Skeletal muscle satellite cell (primary cell): ENCODE measurements around the gene TOMM40. TPM values are rescaled to one million over a fixed set of nuclear protein-coding genes. Genes with fewer than 3 reads are reported as not detected.

Experiments used
- H3K27me3 ChIP-seq: 2 replicates; pipeline ENCODE4 v1.7.0; 2013; ENCODE audit warnings: low read length; ENCODE audit not compliant: control insufficient read depth, insufficient read depth
- H3K36me3 ChIP-seq: 2 replicates; pipeline ENCODE4 v1.7.0; 2013; ENCODE audit warnings: mild to moderate bottlenecking, control low read depth, low read length; ENCODE audit not compliant: insufficient read depth
- H3K4me1 ChIP-seq: 2 replicates; pipeline ENCODE4 v1.7.0; 2013; ENCODE audit warnings: low read length; ENCODE audit not compliant: control insufficient read depth, insufficient read depth
- H3K4me2 ChIP-seq: 2 replicates; pipeline ENCODE4 v1.7.0; 2013; ENCODE audit warnings: mild to moderate bottlenecking, low read length
- H3K4me3 ChIP-seq: 2 replicates; pipeline ENCODE4 v1.7.0; 2013; ENCODE audit warnings: low read length
- H3K9ac ChIP-seq: 2 replicates; pipeline ENCODE4 v1.7.0; 2013; ENCODE audit warnings: mild to moderate bottlenecking, low read depth, low read length, moderate library complexity
- H3K9me3 ChIP-seq: replicated peaks from 2 replicates; pipeline ENCODE4 v1.7.0; 2013; ENCODE audit warnings: mild to moderate bottlenecking, control low read depth, low read length
- total RNA-seq: library from RNA; depleted of rRNA; stranded (reverse); fragments of >200 nt; gene quantifications from 2 replicates; pipeline ENCODE4 v1.2.3, GENCODE V29; 2012; rRNA removed

The TOMM40 gene
- 80.4 and 91.3 TPM in 2 replicates for total RNA-seq

DNA sequence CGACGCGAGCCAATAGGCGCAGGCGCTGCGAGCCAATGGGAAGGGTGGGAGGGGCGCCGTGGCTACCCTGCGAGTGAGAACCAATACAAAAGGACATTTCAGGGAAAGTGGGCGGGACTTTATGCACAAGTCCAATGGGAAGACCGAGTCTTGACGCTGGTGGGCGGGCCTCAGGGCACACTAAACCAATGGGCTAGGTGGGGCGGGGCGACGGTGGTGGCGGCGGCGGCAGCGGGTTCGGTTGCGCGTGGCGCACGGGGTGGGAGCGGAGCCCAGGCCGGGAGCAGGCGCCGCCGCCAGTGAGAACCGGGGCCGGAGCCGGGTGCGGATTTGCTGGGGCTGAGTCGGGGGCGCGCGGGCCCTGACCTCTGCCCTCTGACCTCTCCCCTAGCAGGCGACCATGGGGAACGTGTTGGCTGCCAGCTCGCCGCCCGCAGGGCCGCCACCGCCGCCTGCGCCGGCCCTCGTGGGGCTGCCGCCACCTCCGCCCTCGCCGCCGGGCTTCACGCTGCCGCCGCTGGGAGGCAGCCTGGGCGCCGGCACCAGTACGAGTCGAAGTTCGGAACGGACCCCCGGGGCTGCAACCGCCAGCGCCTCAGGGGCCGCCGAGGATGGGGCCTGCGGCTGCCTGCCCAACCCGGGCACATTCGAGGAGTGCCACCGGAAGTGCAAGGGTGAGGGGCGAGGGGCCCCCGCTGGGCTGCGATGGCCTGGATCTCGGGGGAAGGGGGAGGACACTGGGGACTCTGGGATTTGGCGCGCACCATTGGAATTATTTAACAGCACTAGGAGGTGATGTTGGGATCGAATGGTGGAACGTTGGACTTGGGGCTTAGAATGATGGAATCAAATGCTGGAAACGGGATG is at the start of gene TOMM40:
Gene TOMM40, plus strand, starts transcription at position 239 of the 867 bp plus-strand sequence. Its CDS starts 162 bp downstream, at position 401.
- Histone ChIP-seq H3K9me3 (no peaks in the 10 kb centered on the region), H3K27me3 (no peaks in the 10 kb centered on the region), H3K4me2 (peak within 1 kb of the TSS; percentile 98), H3K9ac (peak within 1 kb of the TSS; percentile 92), H3K4me1 (peaks cover 18% of the 10 kb centered on the region), H3K36me3 (peaks cover 49% of the 10 kb centered on the region), H3K4me3 (peak within 1 kb of the TSS; percentile 83)

GRCh38 chr19:44845286-44845611 is 45.8 kb upstream of the TOMM40 start:
- Histone ChIP-seq H3K9me3 (no peaks in the 10 kb centered on the region), H3K9ac (no peak overlapping the region), H3K4me3 (peak overlapping the region; percentile 76), H3K36me3 (no peaks in the 10 kb centered on the region), H3K4me1 (peaks cover 27% of the 10 kb centered on the region), H3K4me2 (peak overlapping the region; percentile 96), H3K27me3 (no peaks in the 10 kb centered on the region)

GRCh38 chr19:44845612-44846454 is 45.2 kb upstream of the TOMM40 start, which contains the start of gene NECTIN2:
TSS of gene NECTIN2 (plus strand) at chr19:44846297. CDS start at chr19:44846526, 229 bp downstream.
- H3K9me3 ChIP-seq, result no peaks in the 10 kb centered on the region
- peak within 1 kb of the TSS; percentile 97 for H3K4me3 ChIP-seq
- peak within 1 kb of the TSS; percentile 98 for H3K9ac ChIP-seq
- H3K36me3 ChIP-seq, result no peaks in the 10 kb centered on the region
- no peaks in the 10 kb centered on the region for H3K27me3 ChIP-seq
- peak within 1 kb of the TSS; percentile 99 for H3K4me2 ChIP-seq
- H3K4me1 ChIP-seq, result peaks cover 27% of the 10 kb centered on the region

DNA sequence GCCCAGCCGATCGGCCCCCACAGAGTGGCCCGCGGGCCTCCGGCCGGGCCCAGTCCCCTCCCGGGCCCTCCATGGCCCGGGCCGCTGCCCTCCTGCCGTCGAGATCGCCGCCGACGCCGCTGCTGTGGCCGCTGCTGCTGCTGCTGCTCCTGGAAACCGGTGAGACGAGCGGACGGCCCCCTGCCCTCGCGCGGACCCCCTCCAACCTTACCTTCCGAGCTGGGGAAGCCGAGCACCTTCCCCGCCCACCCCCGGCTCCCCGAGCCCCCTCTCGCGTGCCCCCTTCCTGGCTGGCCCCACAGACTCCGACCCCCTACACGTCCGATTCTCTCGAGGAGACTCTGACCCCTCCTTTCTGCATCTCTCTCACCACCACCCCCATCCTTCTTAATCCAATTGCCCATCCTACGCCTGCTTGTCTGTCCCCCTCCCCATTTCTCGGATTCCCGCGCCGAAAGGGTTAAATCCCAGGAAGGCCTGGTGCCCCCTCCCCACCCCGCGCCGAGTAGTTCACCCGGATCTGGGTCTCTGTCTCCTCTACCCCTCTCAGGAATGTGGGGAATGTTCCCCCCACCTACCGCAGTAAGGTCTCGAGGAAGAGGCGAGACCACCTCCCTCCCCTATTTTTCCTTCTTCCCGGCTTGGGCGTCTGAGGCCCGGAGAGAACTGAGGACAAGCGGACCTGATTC is 44.5 kb upstream of the TOMM40 start:
- H3K27me3 ChIP-seq, result no peaks in the 10 kb centered on the region
- H3K4me1 ChIP-seq, result peaks cover 27% of the 10 kb centered on the region
- no peaks in the 10 kb centered on the region for H3K36me3 ChIP-seq
- H3K4me3 ChIP-seq, result peak overlapping the region; percentile 97
- peak overlapping the region; percentile 99 for H3K4me2 ChIP-seq
- peak overlapping the region; percentile 98 for H3K9ac ChIP-seq
- no peaks in the 10 kb centered on the region for H3K9me3 ChIP-seq

DNA sequence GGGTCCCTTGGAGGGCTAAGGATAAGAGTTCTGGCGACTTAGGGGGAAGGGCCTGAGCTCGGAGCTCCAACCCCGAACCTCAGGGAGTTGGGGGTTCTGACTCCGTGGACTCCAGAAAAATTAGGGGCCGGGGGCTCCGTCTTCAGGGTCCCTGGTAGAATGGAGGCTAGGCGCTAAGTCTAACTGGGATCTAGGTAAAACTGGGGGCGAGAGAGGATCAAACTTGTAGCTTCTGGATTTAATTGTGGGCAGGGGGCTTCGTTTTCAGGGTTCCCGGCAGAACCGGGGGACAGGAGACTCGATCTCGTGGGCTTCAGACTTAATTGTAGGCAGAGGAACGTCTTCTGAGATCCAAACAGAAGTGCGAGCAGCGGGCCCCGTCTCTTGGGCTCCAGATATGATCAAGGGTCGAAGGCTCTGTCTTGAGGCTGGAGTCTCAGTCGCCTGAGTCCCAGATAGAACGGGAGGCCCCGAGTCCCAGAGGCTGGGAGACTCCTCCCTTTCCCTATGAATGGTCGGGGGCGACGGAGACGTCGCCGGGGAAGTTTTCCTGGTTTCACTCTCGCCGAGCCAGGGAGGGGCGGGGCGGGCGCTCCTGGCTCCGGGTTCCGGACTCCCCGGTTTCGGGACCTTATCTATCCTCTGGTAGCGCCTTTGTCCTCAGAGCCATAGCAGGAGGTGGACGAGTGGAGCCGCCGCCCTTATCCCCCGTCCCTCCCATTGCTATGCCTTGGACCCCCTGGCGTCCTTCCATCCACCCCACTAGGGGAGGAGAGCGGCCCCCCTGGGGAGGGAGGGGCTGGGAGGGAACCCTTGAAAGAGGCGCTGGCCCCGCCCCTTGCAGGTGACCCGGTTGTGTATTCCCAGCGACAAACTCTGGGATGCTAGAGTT is 43.7 kb upstream of the TOMM40 start:
- Histone ChIP-seq H3K9me3 (no peaks in the 10 kb centered on the region), H3K4me2 (peak overlapping the region; percentile 99), H3K27me3 (no peaks in the 10 kb centered on the region), H3K4me3 (peak overlapping the region; percentile 97), H3K36me3 (no peaks in the 10 kb centered on the region), H3K4me1 (peaks cover 27% of the 10 kb centered on the region), H3K9ac (peak overlapping the region; percentile 98)

DNA sequence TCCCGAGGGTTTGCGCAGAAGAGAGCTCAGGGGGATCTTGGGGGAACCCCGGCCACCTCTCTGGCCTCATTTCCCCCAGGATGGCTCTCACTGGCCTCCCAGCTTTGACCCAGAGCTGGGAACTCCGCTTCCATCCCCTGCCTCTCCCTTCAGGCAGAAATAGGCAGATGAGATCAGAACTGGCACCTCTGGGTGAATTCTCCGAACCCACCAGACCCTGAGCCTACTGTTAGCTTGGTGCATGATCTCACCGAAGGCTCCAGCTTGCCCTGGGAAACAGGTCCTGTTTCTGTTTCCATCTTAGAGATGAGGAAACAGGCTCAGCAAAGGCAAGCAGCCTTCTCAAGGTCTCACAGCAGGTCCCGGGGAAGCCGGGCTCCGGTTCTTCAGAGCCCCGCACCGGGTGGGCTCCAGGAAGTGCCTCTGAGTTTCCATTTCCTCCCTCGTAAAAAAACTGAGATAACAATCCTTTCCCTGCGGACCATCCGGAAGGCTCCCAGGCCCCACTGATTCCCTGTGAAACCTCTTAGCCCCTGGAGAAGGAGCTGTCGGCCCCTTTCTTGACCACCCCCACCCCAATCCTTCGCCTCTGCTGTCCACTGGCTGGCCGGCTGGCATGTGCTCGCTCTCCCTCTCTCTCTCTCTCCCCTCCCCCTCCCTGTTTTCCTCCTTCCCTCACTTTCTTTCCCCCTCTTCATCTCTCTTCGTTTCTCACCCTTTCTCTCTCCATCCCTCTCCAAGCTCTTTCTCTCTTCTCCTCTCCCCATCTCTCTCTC is 42.8 kb upstream of the TOMM40 start:
- H3K4me2 ChIP-seq, result peak overlapping the region; percentile 99
- H3K4me1 ChIP-seq, result peaks cover 27% of the 10 kb centered on the region
- H3K4me3 ChIP-seq, result peak overlapping the region; percentile 97
- H3K36me3 ChIP-seq, result no peaks in the 10 kb centered on the region
- peak overlapping the region; percentile 98 for H3K9ac ChIP-seq
- H3K27me3 ChIP-seq, result no peaks in the 10 kb centered on the region
- H3K9me3 ChIP-seq, result no peaks in the 10 kb centered on the region

DNA sequence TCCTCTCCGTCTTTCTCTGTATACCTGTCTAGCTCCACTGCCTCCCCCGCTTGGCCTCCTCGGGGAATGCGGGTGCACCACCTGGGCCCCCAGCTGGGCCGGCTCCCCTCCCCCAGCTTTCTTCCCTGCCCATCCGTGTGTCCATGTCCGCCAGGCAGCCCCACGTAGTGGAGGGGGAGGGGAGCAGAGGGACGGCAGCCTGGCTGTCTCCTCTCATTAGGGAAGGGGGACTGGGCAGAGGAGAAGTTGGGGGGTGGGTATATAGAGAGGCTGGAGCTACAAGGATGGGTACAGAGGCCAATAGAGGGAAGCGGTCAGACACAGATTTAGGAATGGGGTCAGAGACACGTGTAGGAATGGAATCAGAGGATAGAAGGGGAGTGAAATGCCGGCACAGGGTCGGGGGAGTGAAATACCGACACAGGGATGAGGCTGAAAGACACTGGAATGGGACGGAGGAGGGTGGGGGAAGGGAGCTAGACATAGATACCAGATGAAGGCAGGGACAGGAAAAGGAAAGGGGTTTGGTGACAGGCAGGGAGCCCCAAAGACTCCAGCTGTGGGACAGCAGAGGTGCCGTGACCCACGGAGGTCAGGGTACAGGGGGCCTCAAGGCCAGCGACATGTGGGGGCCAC is 42.1 kb upstream of the TOMM40 start:
- H3K4me2 ChIP-seq, result peak overlapping the region; percentile 99
- no peaks in the 10 kb centered on the region for H3K9me3 ChIP-seq
- H3K36me3 ChIP-seq, result no peaks in the 10 kb centered on the region
- H3K9ac ChIP-seq, result peak overlapping the region; percentile 98
- H3K4me1 ChIP-seq, result peaks cover 27% of the 10 kb centered on the region
- H3K27me3 ChIP-seq, result no peaks in the 10 kb centered on the region
- peak overlapping the region; percentile 97 for H3K4me3 ChIP-seq

- no peaks in the 10 kb centered on the region for H3K27me3 ChIP-seq
- H3K9ac ChIP-seq, result no peak overlapping the region
- no peaks in the 10 kb centered on the region for H3K9me3 ChIP-seq
- peaks cover 23% of the 10 kb centered on the region for H3K4me1 ChIP-seq
- H3K4me3 ChIP-seq, result no peak overlapping the region
- no peak overlapping the region for H3K4me2 ChIP-seq
- no peaks in the 10 kb centered on the region for H3K36me3 ChIP-seq
Observed at GRCh38 chr19:44850641-44851109, 40.4 kb upstream of the TOMM40 start.

- H3K9me3 ChIP-seq, result no peaks in the 10 kb centered on the region
- no peak overlapping the region for H3K4me3 ChIP-seq
- peaks cover 27% of the 10 kb centered on the region for H3K4me1 ChIP-seq
- H3K36me3 ChIP-seq, result no peaks in the 10 kb centered on the region
- no peaks in the 10 kb centered on the region for H3K27me3 ChIP-seq
- no peak overlapping the region for H3K9ac ChIP-seq
- H3K4me2 ChIP-seq, result no peak overlapping the region
Observed at GRCh38 chr19:44851427-44851826, 39.6 kb upstream of the TOMM40 start.
